CD4-positive, alpha-beta T cell (primary cell): Measurements from ENCODE around the gene KIF20A. TPM values are rescaled to one million over a fixed set of nuclear protein-coding genes. Genes with fewer than 3 reads are reported as not detected.

Experiments used
- ATAC-seq: fragments of 200-7000 bp; cut with Tn5 transposase; one replicate; pipeline ENCODE4 v1.10.0; 2022; ENCODE audit warnings: mild to moderate bottlenecking; ENCODE audit not compliant: poor library complexity
- CTCF ChIA-PET: fragments of 350-600 bp; sonication (Branson Sonifier 250); formaldehyde crosslinking; loops from one replicate; lab custom pipeline; 2021; ENCODE audit warnings: antibody characterized with exemption, inconsistent platforms; lab: Charles Lee
- POLR2A ChIA-PET: fragments of 350-600 bp; sonication (Branson Sonifier 250); formaldehyde crosslinking; loops from one replicate; lab custom pipeline; 2021; ENCODE audit warnings: antibody characterized with exemption, inconsistent platforms; lab: Charles Lee
- DNase-seq, 14 experiments: peaks; one replicate each; pipeline ENCODE4 v3.0.0-alpha.2; 2013 to 2020; ENCODE audit warnings: mixed read lengths in 2 of 14
- H3K27ac ChIP-seq, 2 donors: one replicate each; pipeline versions ENCODE4 v1.5.1 to v1.7.0; 2013; ENCODE audit warnings: low read length in 2 of 2, low read depth in 1 of 2, mild to moderate bottlenecking in 1 of 2
- H3K27me3 ChIP-seq, 2 experiments: 1 replicate in 1 of 2; 2 replicates in 1 of 2; pipeline versions ENCODE4 v1.6.1 to v1.7.0; 2013; ENCODE audit warnings: low read length in 2 of 2, control low read depth in 1 of 2, mild to moderate bottlenecking in 1 of 2, moderate library complexity in 1 of 2; ENCODE audit not compliant: insufficient read depth in 2 of 2, control insufficient read depth in 1 of 2
- H3K36me3 ChIP-seq: one replicate; pipeline ENCODE4 v1.6.1; 2013; ENCODE audit warnings: low read length, control low read depth; ENCODE audit not compliant: insufficient read depth
- H3K4me1 ChIP-seq: one replicate; pipeline ENCODE4 v1.6.1; 2013; ENCODE audit warnings: low read length, control low read depth; ENCODE audit not compliant: insufficient read depth
- H3K4me3 ChIP-seq: one replicate; pipeline ENCODE4 v1.5.1; 2013; ENCODE audit warnings: mild to moderate bottlenecking, low read length, moderate library complexity
- H3K9me3 ChIP-seq, 2 experiments: 1 replicate in 1 of 2; 2 replicates in 1 of 2; pipeline versions ENCODE4 v1.6.1 to v1.7.0; 2013; ENCODE audit warnings: low read length in 2 of 2, mild to moderate bottlenecking in 2 of 2, control low read depth in 1 of 2, moderate library complexity in 1 of 2; ENCODE audit not compliant: control insufficient read depth in 1 of 2, insufficient read depth in 1 of 2
- H3K27ac Mint-ChIP-seq: one replicate; pipeline ENCODE4 v1.8.0; 2020; ENCODE audit warnings: mixed read lengths
- H3K27me3 Mint-ChIP-seq: one replicate; pipeline ENCODE4 v1.8.0; 2021; ENCODE audit warnings: mixed read lengths
- H3K36me3 Mint-ChIP-seq: one replicate; pipeline ENCODE4 v1.8.0; 2021; ENCODE audit warnings: low read depth, mixed read lengths
- H3K4me1 Mint-ChIP-seq: one replicate; pipeline ENCODE4 v1.8.0; 2021; ENCODE audit warnings: low read depth, mixed read lengths
- H3K4me3 Mint-ChIP-seq: one replicate; pipeline ENCODE4 v1.8.0; 2020; ENCODE audit warnings: mild to moderate bottlenecking, mixed read lengths
- H3K9me3 Mint-ChIP-seq: one replicate; pipeline ENCODE4 v1.8.0; 2020; ENCODE audit warnings: mixed read lengths
- CTCF ChIP-seq: fragments of 200-600 bp; IDR thresholded peaks from one replicate; pipeline ENCODE4 v1.8.0; 2022; ENCODE audit warnings: antibody characterized with exemption, mild to moderate bottlenecking
- intact Hi-C, 2 experiments: fragments of 100-400 bp; cut with DNase I in 1 of 2; cut with micrococcal nuclease in 1 of 2; formaldehyde crosslinking; loops; one replicate each; pipeline versions ENCODE4 v1.15.1 to v1.9.0; 2023 to 2025; cut with DNase I, micrococcal nuclease
- total RNA-seq, 174 experiments: library from RNA in 2 of 174; stranded (reverse) in 2 of 174; gene quantifications; one replicate each; pipeline ENCODE4 v1.2.3 and lab custom pipeline; 2021 to 2026

The KIF20A gene
- total RNA-seq, 2 experiments from 2014 or later: not detected

DNA sequence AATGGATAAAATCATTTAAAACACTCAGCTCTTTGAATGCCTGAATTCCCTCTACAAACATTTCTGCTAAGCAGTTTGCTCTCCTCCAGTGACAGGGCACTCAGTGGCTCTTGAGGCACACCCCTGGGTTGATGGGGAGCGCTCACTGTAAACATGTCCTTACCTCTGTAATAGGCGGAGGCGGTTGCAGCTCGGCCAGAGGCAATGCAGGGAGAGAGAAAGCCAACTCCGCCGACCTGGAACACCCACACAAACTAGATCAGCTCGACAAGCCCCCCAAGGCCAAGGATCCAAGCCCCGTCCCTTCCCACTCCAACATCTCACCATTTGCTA lies 33.9 kb downstream of the KIF20A start:
- DNase-seq (peak in 2 of 14 experiments; percentile 2 to 5), ATAC-seq (peak; percentile 30)
- Histone ChIP-seq H3K27me3 (peaks cover 0 to under 1% of the 10 kb centered on the region in 2 experiments), H3K4me1 (peaks cover 23% of the 10 kb centered on the region), H3K36me3 (peaks cover 12% of the 10 kb centered on the region), H3K9me3 (no peaks in the 10 kb centered on the region), H3K27ac (peak overlapping the region; percentile 70 to 71), H3K4me3 (peak overlapping the region; percentile 90)
- POLR2A ChIA-PET: interaction anchor here (0.8 to 2.2 kb wide), 11 partner anchors 27 to 985 kb away, joined by 3 to 26 read pairs (median 6); partner anchors contain the start of genes BRD8, CDC25C, EGR1 and ETF1
- Mint-ChIP-seq H3K27me3 (peaks cover 4% of the 10 kb centered on the region), H3K36me3 (peaks cover 23% of the 10 kb centered on the region), H3K4me1 (peaks cover 31% of the 10 kb centered on the region), H3K4me3 (peak overlapping the region; percentile 95), H3K27ac (peak overlapping the region; percentile 91), H3K9me3 (no peaks in the 10 kb centered on the region)
- TF ChIP-seq CTCF: no peak
- CTCF ChIA-PET: interaction anchor here (1.1 to 1.4 kb wide), 2 partner anchors 140 to 583 kb away, joined by 3 to 7 read pairs; partner anchors contain the start of gene KDM3B
- intact Hi-C loops: loop anchor here (1.0 to 10.0 kb wide), 10 partner anchors 33 to 458 kb away; partner anchors contain the start of genes KDM3B (in 2 of the 2), KIF20A (in 2 of the 2), BRD8 (in 1 of the 2) and CDC25C (in 1 of the 2)

DNA sequence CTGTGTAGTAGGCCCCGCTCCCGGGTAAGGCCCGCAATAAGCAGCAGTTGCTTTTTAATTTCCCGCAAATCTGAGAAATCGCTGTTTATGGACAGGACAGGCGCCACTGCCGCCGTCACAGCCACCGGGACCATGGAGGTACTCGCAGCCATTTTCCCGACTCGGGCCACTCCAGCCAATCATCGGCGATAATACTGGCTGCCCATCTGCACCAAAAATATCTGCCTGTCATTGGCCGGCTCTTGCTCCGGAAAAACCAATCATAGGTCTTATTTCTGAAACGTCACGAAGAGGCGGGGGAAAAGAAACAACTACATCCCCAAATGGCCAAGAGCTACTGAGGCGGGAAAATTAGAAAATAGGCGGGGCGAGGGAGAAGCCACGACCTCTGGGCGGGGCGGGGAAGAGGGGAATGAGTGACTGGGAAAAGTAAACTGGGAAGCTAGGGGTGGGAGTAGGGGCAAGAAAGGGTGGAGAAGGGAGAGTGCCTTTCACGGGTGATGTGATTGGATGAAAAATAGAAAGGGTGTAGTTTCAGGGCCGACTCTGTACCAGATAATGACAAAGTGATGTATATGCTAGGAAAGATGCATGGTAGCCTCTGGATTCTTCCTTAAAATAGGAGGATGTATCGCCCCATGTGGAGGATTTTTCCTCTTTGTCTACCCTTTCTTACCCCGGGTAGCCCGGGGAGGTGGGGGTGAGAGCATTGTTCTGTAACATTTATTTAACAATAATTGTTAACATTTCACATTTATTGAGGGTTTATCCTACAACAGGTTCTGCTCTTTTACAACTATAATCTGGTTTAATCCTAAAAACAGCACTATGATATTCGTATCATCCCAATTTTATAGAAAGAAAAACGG lies 34.5 kb downstream of the KIF20A start, which contains the start of gene CDC23:
TSS of gene CDC23 (minus strand) at position 163 of the 869 bp plus-strand sequence. CDS start at position 152, 11 bp downstream.
- ChIA-PET POLR2A (interaction anchor here (0.6 to 2.2 kb wide), 13 partner anchors 11 to 1226 kb away, joined by 3 to 26 read pairs (median 6); partner anchors contain the start of genes BRD8, CDC25C, DNAJC18 and EGR1), CTCF (interaction anchor here (0.5 to 2.2 kb wide), 5 partner anchors 139 to 1332 kb away, joined by 3 to 10 read pairs (median 3); partner anchors contain the start of gene KDM3B)
- DNase-seq (peak; percentile 78 to 98 (median 83)), ATAC-seq (peak; percentile 98)
- intact Hi-C loops: loop anchor here (1.0 to 10.0 kb wide), 10 partner anchors 34 to 459 kb away; partner anchors contain the start of genes KDM3B (in 2 of the 2), KIF20A (in 2 of the 2), BRD8 (in 1 of the 2) and CDC25C (in 1 of the 2)
- Mint-ChIP-seq H3K36me3 (peaks cover 17% of the 10 kb centered on the region), H3K4me1 (peaks cover 26% of the 10 kb centered on the region), H3K27ac (peak within 1 kb of the TSS; percentile 91), H3K9me3 (no peaks in the 10 kb centered on the region), H3K27me3 (peaks cover 4% of the 10 kb centered on the region), H3K4me3 (peak within 1 kb of the TSS; percentile 95)
- H3K27ac ChIP-seq: peak within 1 kb of the TSS; percentile 70 to 71
- no peak for TF ChIP-seq CTCF
- H3K4me1 ChIP-seq: peaks cover 23% of the 10 kb centered on the region
- H3K36me3 ChIP-seq: peaks cover 9% of the 10 kb centered on the region
- H3K9me3 ChIP-seq: no peaks in the 10 kb centered on the region
- peak within 1 kb of the TSS; percentile 90 for H3K4me3 ChIP-seq
- peaks cover 0 to 2% of the 10 kb centered on the region in 2 experiments for H3K27me3 ChIP-seq

GRCh38 chr5:138216799-138217198 lies 37.9 kb downstream of the KIF20A start:
- no peak overlapping the region for H3K4me3 ChIP-seq
- peaks cover 9% of the 10 kb centered on the region for H3K36me3 Mint-ChIP-seq
- H3K27me3 Mint-ChIP-seq: peaks cover 4% of the 10 kb centered on the region
- H3K4me3 Mint-ChIP-seq: no peak overlapping the region
- H3K27ac Mint-ChIP-seq: no peak overlapping the region
- ChIA-PET CTCF (interaction anchor here (1.3 kb wide), 1 partner anchor 11 kb away, joined by 4 read pairs; no protein-coding TSS in a partner anchor), POLR2A (no interaction called here)
- ATAC-seq (no peak), DNase-seq (no peak)
- H3K4me1 ChIP-seq: peaks cover 16% of the 10 kb centered on the region
- TF ChIP-seq CTCF: no peak
- H3K27ac ChIP-seq: no peak overlapping the region
- peaks cover 0 to 2% of the 10 kb centered on the region in 2 experiments for H3K27me3 ChIP-seq
- no peaks in the 10 kb centered on the region for H3K9me3 ChIP-seq
- intact Hi-C loops: loop anchor here in 1 of 2 experiments (10.0 kb wide), 3 partner anchors 328 to 462 kb away; partner anchors contain the start of genes ETF1, HNRNPA0 and HSPA9
- no peaks in the 10 kb centered on the region for H3K36me3 ChIP-seq
- H3K4me1 Mint-ChIP-seq: peaks cover 14% of the 10 kb centered on the region
- H3K9me3 Mint-ChIP-seq: no peaks in the 10 kb centered on the region
